Upper lobe of left lung (tissue), 4 donors: Measurements from ENCODE around the gene SLC6A18.

Experiments used
- CTCF ChIP-seq, 6 experiments: fragments of 450-650 bp in 4 of 6; fragments of 200-600 bp in 2 of 6; sonication (generic) in 2 of 6; IDR thresholded peaks; one replicate each; pipeline ENCODE4 v1.5.1; 2016 to 2019; ENCODE audit warnings: antibody characterized with exemption in 6 of 6
- POLR2A ChIP-seq, 4 donors: fragments of 450-650 bp; IDR thresholded peaks; one replicate each; pipeline ENCODE4 v1.5.1; 2016 to 2017; ENCODE audit warnings: antibody characterized with exemption in 4 of 4, mild to moderate bottlenecking in 2 of 4

DNA sequence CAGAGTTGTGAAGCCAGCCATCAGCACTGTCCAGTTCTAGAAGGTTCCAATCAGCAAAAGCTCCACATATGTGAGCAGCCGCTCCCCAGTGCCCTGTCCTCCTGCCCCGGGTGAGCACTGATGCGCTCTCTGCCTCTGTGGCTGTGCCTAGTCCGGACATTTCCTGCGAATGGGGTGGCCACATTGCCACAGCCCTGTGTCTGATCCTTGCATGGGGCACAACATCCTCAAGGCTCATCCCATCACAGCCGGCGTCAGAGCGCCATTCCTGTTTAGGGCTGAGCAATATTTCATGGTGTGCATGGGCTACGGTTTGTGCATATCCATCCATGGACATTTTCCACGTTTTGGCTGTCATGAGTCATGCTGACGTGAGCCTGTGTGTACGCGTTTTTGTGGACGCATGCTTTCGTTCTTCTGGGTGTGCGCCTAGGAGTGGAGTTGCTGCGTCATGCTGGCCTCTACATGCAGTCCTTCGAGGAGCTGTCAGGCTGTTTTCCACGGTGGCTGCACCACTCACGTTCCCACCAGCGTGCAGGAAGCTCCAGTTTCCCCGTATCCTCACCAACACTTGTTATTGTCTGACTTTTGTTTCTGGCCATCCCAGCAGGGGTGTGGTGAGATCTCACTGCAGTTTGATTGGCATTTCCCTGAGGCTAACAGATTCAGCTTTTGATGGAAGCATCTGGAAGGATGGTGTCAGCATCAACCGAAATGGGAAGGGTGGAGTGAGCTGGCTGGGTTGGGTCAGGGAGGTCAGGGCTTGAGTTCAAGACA is 9.7 kb upstream of the SLC6A18 start:
- no peak for TF ChIP-seq POLR2A (IDR thresholded peaks at IDR 0.05)
- no peak for TF ChIP-seq CTCF (IDR thresholded peaks at IDR 0.05)
